Vagina (tissue), 2 donors: ENCODE measurements around the gene OR9G4.

Experiments
- CTCF ChIP-seq, 3 experiments: fragments of 450-650 bp in 2 of 3; fragments of 200-600 bp in 1 of 3; sonication (generic) in 1 of 3; IDR thresholded peaks; one replicate each; pipeline ENCODE4 v1.5.1; 2017 to 2019; ENCODE audit warnings: antibody characterized with exemption in 3 of 3, mild to moderate bottlenecking in 2 of 3, moderate library complexity in 2 of 3
- POLR2A ChIP-seq, 2 donors: fragments of 450-650 bp; IDR thresholded peaks; one replicate each; pipeline ENCODE4 v1.6.1; 2017; ENCODE audit warnings: antibody characterized with exemption in 2 of 2, mild to moderate bottlenecking in 2 of 2, moderate library complexity in 2 of 2
- POLR2AphosphoS5 ChIP-seq, 2 donors: sonication (generic); formaldehyde crosslinking; IDR thresholded peaks; one replicate each; pipeline ENCODE4 v1.9.0; 2017; ENCODE audit warnings: antibody characterized with exemption in 2 of 2, mild to moderate bottlenecking in 2 of 2, low read depth in 1 of 2; ENCODE audit not compliant: insufficient read depth in 1 of 2

DNA sequence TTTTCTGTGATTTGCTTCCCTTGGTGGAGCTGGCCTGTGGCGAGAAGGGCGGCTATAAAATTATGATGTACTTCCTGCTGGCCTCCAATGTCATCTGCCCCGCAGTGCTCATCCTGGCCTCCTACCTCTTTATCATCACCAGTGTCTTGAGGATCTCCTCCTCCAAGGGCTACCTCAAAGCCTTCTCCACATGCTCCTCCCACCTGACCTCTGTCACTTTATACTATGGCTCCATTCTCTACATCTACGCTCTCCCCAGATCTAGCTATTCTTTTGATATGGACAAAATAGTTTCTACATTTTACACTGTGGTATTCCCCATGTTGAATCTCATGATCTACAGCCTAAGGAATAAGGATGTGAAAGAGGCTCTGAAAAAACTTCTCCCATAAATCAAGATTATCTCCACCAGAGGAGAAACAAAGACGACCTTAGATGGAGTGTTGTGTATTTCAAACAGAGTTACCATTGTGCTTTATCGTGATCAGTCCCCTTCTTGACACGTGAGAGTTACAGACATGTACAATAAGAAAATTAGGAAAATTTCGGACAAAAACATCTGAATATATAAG is 47.5 kb downstream of the OR9G4 start:
- no peak for TF ChIP-seq POLR2A (IDR thresholded peaks at IDR 0.05)
- TF ChIP-seq CTCF (IDR thresholded peaks at IDR 0.05): no peak
- TF ChIP-seq POLR2AphosphoS5 (IDR thresholded peaks at IDR 0.05; ENCODE audit: insufficient read depth in 1 of 2, low read depth in 1 of 2): no peak
